ENCODE results near the gene BCAN.

The BCAN gene

DNA sequence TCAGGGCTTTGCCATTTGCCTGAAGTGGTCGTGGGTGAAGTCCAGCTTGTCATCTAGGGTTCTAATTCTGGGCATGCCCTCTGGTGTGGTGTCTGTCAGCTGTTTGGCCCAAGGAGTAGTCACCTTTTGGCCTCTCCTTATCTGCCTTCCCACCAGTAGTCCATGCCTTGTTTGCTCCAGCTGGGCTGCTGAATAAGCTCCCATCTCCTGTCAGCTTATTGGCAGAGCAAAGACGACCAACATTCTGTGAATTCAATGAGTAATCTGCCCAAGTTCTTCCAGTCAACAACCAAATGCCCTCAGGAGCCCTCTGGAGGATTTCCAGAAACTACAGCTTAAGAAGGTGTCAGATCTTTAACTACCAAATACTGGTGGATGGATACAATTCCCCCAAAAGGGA, 7.0 kb downstream of the BCAN start:
- TF ChIP-seq, protein P1, sequence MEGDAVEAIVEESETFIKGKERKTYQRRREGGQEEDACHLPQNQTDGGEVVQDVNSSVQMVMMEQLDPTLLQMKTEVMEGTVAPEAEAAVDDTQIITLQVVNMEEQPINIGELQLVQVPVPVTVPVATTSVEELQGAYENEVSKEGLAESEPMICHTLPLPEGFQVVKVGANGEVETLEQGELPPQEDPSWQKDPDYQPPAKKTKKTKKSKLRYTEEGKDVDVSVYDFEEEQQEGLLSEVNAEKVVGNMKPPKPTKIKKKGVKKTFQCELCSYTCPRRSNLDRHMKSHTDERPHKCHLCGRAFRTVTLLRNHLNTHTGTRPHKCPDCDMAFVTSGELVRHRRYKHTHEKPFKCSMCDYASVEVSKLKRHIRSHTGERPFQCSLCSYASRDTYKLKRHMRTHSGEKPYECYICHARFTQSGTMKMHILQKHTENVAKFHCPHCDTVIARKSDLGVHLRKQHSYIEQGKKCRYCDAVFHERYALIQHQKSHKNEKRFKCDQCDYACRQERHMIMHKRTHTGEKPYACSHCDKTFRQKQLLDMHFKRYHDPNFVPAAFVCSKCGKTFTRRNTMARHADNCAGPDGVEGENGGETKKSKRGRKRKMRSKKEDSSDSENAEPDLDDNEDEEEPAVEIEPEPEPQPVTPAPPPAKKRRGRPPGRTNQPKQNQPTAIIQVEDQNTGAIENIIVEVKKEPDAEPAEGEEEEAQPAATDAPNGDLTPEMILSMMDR (IDR thresholded peaks at IDR 0.05; ENCODE audit: low read depth, low read length): no peak

GRCh38 chr1:156652131-156652991, 10.4 kb downstream of the BCAN start:
- TF ChIP-seq, protein P1 (IDR thresholded peaks at IDR 0.05; ENCODE audit: low read depth, low read length): no peak
- no peaks in the 10 kb centered on the region for H3K27me3 ChIP-seq (ENCODE audit: insufficient read depth, low read depth, severe bottlenecking)
- DNase-seq: no peak

More for the DNA sequence above, 7.0 kb downstream of the BCAN start:
- no peaks in the 10 kb centered on the region for H3K9me3 ChIP-seq (ENCODE audit: severe bottlenecking)
- peak; percentile 81 for DNase-seq
- H3K36me3 ChIP-seq: no peaks in the 10 kb centered on the region
- H3K27ac ChIP-seq: peak overlapping the region; percentile 51
- H3K4me3 ChIP-seq (ENCODE audit: low read depth, low read length): no peak overlapping the region
- H3K27me3 ChIP-seq (ENCODE audit: insufficient read depth, low read depth, severe bottlenecking): no peaks in the 10 kb centered on the region

GRCh38 chr1:156652992-156653355, 11.1 kb downstream of the BCAN start:
- no peak overlapping the region for H3K4me3 ChIP-seq (ENCODE audit: low read depth, low read length)
- H3K9me3 ChIP-seq (ENCODE audit: severe bottlenecking): no peaks in the 10 kb centered on the region
- no peak overlapping the region for H3K27ac ChIP-seq
- TF ChIP-seq, protein P1 (IDR thresholded peaks at IDR 0.05; ENCODE audit: low read depth, low read length): no peak
- no peak for DNase-seq
- no peaks in the 10 kb centered on the region for H3K36me3 ChIP-seq
- H3K27me3 ChIP-seq (ENCODE audit: insufficient read depth, low read depth, severe bottlenecking): no peaks in the 10 kb centered on the region

More at GRCh38 chr1:156652131-156652991, 10.4 kb downstream of the BCAN start:
- no peak overlapping the region for H3K27ac ChIP-seq
- H3K9me3 ChIP-seq (ENCODE audit: severe bottlenecking): no peaks in the 10 kb centered on the region
- H3K36me3 ChIP-seq: no peaks in the 10 kb centered on the region
- H3K4me3 ChIP-seq (ENCODE audit: low read depth, low read length): no peak overlapping the region

- no peak overlapping the region for H3K4me3 ChIP-seq (ENCODE audit: low read depth, low read length)
- H3K27ac ChIP-seq: peak overlapping the region; percentile 83
- TF ChIP-seq, protein P1 (IDR thresholded peaks at IDR 0.05; ENCODE audit: low read depth, low read length): no peak
- H3K27me3 ChIP-seq (ENCODE audit: insufficient read depth, low read depth, severe bottlenecking): no peaks in the 10 kb centered on the region
- DNase-seq: no peak
- H3K36me3 ChIP-seq: no peaks in the 10 kb centered on the region
- no peaks in the 10 kb centered on the region for H3K9me3 ChIP-seq (ENCODE audit: severe bottlenecking)
Observed at GRCh38 chr1:156654700-156655099, 12.8 kb downstream of the BCAN start.

DNA sequence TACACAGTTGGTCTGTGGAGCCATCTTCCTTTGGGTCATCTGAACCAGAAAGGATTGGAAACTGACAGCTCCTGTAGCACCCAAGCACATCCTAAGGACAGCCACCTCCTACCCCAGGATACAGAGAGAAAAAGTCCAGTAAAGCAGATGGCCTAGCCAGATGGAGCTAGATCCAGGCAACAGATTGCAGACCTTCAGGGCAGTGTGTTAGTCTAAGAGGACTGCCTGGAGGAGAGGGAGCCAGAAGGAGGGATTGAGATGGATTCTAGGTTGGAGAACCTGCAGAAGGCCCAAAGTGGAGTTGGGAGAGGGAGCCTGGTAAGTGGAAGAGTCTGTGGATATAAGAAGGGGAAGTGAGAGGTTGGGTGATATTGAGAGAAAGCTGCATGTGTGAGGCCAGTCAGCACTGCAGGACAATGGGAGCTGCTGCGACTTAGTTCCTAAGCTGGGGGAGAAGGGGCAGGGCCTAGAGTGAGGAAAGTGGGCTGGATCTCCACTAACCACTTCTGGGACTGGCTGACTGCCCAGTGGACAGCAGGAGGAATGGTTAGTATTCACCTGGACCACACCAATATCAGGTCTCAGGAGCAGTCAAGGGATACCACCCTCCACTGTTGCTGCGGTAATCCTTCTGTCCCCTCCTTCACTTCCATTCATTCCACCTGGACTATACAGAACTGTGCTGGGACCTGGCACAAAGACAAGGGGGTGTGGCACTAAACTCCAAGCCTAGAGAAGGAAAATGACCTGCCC, 13.4 kb downstream of the BCAN start:
- peak; percentile 82 for DNase-seq
- Histone ChIP-seq H3K27ac (peak overlapping the region; percentile 83), H3K27me3 (ENCODE audit: insufficient read depth, low read depth, severe bottlenecking) (no peaks in the 10 kb centered on the region), H3K9me3 (ENCODE audit: severe bottlenecking) (no peaks in the 10 kb centered on the region), H3K36me3 (no peaks in the 10 kb centered on the region), H3K4me3 (ENCODE audit: low read depth, low read length) (no peak overlapping the region)
- TF ChIP-seq, protein P1 (IDR thresholded peaks at IDR 0.05; ENCODE audit: low read depth, low read length): no peak
